GM13976 (cell line): ENCODE data around the gene RBMS1.

Experiments used
- DNase-seq: peaks from one replicate; pipeline ENCODE4 v3.0.0; 2012; ENCODE audit warnings: low spot score
- in situ Hi-C: fragments of 300-500 bp; cut with MboI; formaldehyde crosslinking; loops from one replicate; pipeline ENCODE4 v1.12.0; 2022; ENCODE audit warnings: low sequenced_read_pairs, mixed read lengths, inconsistent platforms; ENCODE audit not compliant: unreplicated experiment
- TF ChIP-seq, protein P1 (sequence below): IDR thresholded peaks from 2 replicates; pipeline ENCODE4 v1.5.1; 2012; ENCODE audit warnings: borderline replicate concordance, mild to moderate bottlenecking; ENCODE audit not compliant: insufficient read depth; ENCODE audit errors: extremely low read depth, missing control alignments, control extremely low read depth

Gene RBMS1

DNA sequence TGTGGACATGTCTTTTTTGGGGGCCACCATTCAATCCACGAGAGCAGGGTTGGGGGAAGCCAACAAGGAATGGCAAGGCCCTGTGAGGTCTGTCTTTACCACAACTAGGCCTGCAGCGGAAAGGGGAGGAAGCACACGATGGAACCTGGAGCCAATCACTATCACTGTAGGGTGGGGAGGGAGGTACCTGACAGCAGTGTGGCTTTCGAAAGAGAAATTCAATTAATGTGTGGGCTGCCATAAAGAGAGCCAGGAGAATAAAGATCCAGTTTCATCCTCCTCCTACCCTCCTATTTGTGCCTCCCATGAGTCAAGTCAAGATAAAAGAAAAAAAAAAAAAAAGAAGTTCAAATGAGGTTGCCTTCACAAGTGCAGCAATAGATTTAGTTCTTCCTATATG lies 18.9 kb upstream of the RBMS1 start:
- in situ Hi-C loops, result no loop called here
- DNase-seq, result no peak
- TF ChIP-seq, protein P1, sequence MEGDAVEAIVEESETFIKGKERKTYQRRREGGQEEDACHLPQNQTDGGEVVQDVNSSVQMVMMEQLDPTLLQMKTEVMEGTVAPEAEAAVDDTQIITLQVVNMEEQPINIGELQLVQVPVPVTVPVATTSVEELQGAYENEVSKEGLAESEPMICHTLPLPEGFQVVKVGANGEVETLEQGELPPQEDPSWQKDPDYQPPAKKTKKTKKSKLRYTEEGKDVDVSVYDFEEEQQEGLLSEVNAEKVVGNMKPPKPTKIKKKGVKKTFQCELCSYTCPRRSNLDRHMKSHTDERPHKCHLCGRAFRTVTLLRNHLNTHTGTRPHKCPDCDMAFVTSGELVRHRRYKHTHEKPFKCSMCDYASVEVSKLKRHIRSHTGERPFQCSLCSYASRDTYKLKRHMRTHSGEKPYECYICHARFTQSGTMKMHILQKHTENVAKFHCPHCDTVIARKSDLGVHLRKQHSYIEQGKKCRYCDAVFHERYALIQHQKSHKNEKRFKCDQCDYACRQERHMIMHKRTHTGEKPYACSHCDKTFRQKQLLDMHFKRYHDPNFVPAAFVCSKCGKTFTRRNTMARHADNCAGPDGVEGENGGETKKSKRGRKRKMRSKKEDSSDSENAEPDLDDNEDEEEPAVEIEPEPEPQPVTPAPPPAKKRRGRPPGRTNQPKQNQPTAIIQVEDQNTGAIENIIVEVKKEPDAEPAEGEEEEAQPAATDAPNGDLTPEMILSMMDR, result no peak

DNA sequence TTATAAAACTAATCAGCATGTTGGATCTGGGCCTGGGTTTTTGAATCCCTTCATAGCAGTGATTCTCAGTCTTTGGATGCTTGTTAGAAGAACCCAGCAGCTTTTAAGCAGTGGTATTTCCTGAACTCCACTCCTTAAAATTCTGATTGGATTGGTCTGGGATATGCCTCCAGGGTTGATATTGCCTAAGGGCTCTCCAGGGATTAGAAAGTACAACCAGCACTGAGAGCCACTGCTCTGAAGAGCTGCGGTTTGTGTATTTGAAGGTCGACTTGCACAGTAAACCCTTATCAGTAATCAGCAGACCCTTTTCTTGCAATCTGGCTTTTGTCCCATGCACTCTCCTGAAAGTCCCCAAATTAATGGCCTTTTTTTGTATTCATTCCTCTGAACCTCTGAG lies 17.0 kb upstream of the RBMS1 start:
- in situ Hi-C loops, result no loop called here
- TF ChIP-seq, protein P1, result no peak
- DNase-seq, result no peak

DNA sequence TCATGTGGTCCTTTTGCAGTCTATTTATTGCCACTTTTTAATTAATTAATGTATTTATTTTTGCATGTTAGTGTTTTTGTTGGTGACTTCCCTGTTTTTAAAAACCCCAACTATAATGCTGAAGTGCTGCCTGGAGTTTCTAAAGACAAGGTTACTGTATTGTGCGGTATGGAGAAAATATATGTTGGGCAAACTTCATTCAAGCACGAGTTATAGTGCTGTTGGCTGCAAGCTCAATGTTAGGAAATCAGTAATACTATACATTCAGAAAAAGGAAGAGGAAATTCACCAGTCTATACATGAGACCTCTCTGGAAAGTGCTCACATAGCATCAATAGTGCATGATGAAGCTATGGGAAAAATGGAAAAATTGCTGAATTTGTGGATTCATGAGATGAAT lies 15.4 kb upstream of the RBMS1 start:
- TF ChIP-seq, protein P1, result no peak
- no peak for DNase-seq
- in situ Hi-C loops, result no loop called here

DNA sequence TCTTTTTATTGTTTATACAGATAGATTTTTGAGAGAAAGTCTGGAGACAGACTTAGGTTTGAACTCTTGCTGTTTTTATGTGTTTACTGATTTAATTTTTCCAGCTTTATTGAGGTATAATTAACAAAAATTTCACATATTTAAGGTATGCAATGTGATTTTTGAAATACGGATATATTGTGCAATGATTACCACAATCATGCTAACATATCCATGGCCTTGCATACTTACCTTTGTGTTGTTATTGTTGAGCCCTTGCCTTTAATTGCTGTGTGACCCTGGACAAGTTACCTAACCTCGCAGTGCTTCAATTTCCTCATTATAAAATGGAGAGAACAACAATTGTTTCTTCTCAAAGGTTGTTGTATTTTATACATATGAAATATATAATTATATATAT lies 13.9 kb upstream of the RBMS1 start:
- TF ChIP-seq, protein P1, result no peak
- DNase-seq, result no peak
- in situ Hi-C loops, result no loop called here

DNA sequence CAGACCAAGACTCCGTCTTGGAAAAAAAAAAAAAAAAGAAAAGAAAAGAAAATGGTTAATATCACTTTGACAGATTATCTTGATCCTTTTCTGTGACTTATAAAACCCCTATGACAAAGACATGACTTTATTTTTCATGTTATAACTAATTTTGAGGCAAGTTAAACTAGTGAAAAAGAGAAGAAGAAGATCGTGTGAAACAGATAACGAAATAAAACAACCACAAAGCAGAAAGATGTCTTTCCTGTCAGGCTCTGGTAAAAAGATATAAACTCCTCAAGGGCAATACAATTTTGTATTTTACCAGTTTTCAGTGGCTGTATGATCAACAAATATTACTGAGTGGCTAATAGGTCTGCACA lies 13.4 kb upstream of the RBMS1 start:
- no peak for DNase-seq
- TF ChIP-seq, protein P1, result no peak
- in situ Hi-C loops, result no loop called here

DNA sequence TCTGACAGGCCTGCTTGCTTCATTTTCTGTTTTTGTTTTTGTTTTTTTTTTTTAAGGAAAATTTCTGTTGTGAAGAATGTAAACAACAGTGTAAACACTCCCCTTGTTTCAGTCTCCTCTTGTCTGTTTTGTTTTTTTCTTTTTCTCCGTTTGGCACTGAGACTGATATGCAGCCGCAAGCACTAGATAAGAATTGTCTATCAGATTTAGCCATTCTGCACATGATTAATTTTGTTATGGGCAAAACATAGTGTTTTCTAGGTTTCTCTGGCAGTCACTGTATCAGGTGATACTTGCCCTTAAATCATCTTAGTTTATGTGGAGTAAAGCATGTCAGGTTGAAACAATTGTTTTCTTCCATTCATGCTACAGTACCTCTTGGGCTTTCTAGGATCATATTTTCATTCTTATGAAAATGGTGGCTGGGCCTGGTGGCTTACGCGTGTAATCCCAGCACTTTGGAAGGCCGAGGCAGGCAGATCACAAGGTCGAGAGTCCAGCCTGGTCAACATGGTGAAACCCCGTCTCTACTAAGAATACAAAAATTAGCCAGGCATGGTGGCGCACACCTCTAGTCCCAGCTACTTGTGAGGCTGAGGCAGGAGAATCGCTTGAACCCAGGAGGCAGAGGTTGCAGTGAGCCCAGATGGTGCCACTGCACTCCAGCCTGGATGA lies 12.9 kb upstream of the RBMS1 start:
- in situ Hi-C loops, result no loop called here
- DNase-seq, result no peak
- TF ChIP-seq, protein P1, result no peak
